ENCODE measurements around the gene VGLL4. TPM values are rescaled to one million over a fixed set of nuclear protein-coding genes. Genes with fewer than 3 reads are reported as not detected.

The VGLL4 gene
- total RNA-seq, 1 experiment from 2014 or later, result 26.9 TPM

GRCh38 chr3:11626084-11626463, 17.6 kb downstream of the VGLL4 start:
- H3K9me3 ChIP-seq (ENCODE audit: control insufficient read depth in 1 of 2, insufficient read depth in 1 of 2, low read depth in 1 of 2, low read length in 2 of 2), result no peaks in the 10 kb centered on the region

More at GRCh38 chr3:11626084-11626463, 17.6 kb downstream of the VGLL4 start:
- DNase-seq (ENCODE audit: low read depth, low spot score) (no peak), ATAC-seq (no peak)
- ChIA-PET POLR2A (no interaction called here), RAD21 (ENCODE audit: low non-redundant PET in 1 of 2, low total read pairs in 2 of 2, uncharacterized antibody in 2 of 2, unreplicated experiment in 2 of 2) (no interaction called here), CTCF (interaction anchor here (0.6 kb wide), 1 partner anchor 173 kb away, joined by 3 read pairs; no protein-coding TSS in a partner anchor)
- Histone ChIP-seq H3K9ac (ENCODE audit: low read length) (no peak overlapping the region), H4K20me1 (ENCODE audit: insufficient read depth) (no peaks in the 10 kb centered on the region), H3K9me2 (ENCODE audit: insufficient read depth) (no peaks in the 10 kb centered on the region), H3K27me3 (ENCODE audit: insufficient read depth, low read length) (no peaks in the 10 kb centered on the region), H3K79me2 (ENCODE audit: insufficient read depth, low read length) (peaks cover 70% of the 10 kb centered on the region), H2AFZ (ENCODE audit: low read depth, low read length, poor library complexity, severe bottlenecking) (no peak overlapping the region), H3K36me3 (ENCODE audit: control insufficient read depth in 1 of 2, insufficient read depth in 2 of 2, low read length in 2 of 2) (no peaks in the 10 kb centered on the region), H3K27ac (ENCODE audit: low read depth, low read length) (no peak overlapping the region), H3K4me1 (ENCODE audit: control insufficient read depth in 1 of 2, insufficient read depth in 2 of 2, low read length in 2 of 2) (no peaks in the 10 kb centered on the region), H3K4me3 (replicated peaks in 1 of 2; ENCODE audit: low read depth in 1 of 2, low read length in 2 of 2) (no peak overlapping the region), H3K4me2 (ENCODE audit: low read length) (no peak overlapping the region)
- intact Hi-C loops (cut with micrococcal nuclease), result no loop called here
- no peak for TF ChIP-seq CEBPB (IDR thresholded peaks at IDR 0.05; ENCODE audit: low read depth)
- TF ChIP-seq JUND (IDR thresholded peaks at IDR 0.05), result no peak
- TF ChIP-seq EGR1 (IDR thresholded peaks at IDR 0.05; ENCODE audit: low read depth), result no peak
- TF ChIP-seq YY1 (IDR thresholded peaks at IDR 0.05; ENCODE audit: extremely low read depth, insufficient replicate concordance, low read depth, low read length), result no peak
- TF ChIP-seq SRF (IDR thresholded peaks at IDR 0.05; ENCODE audit: low read depth), result no peak
- TF ChIP-seq EZH2phosphoT487 (IDR thresholded peaks at IDR 0.05; ENCODE audit: borderline replicate concordance), result no peak
- no peak for TF ChIP-seq CTCF (IDR thresholded peaks at IDR 0.05 in 2 of 3, conservative IDR thresholded peaks at IDR 0.05 in 1 of 3; ENCODE audit: borderline replicate concordance in 1 of 3, insufficient read depth in 1 of 3, low read depth in 2 of 3, low read length in 2 of 3)
- no peak for TF ChIP-seq REST (IDR thresholded peaks at IDR 0.05; ENCODE audit: low read depth)
- TF ChIP-seq ELF1 (IDR thresholded peaks at IDR 0.05; ENCODE audit: borderline replicate concordance, low read depth), result no peak
- TF ChIP-seq ZNF274 (IDR thresholded peaks at IDR 0.05; ENCODE audit: low read depth, low read length), result no peak
- TF ChIP-seq SIN3A (IDR thresholded peaks at IDR 0.05; ENCODE audit: low read depth), result no peak
- no peak for TF ChIP-seq SP1 (IDR thresholded peaks at IDR 0.05; ENCODE audit: low read depth)
- TF ChIP-seq FOSL1 (IDR thresholded peaks at IDR 0.05; ENCODE audit: low read depth), result no peak
- TF ChIP-seq RAD21 (IDR thresholded peaks at IDR 0.05; ENCODE audit: low read depth), result no peak
- no peak for TF ChIP-seq ZFX (IDR thresholded peaks at IDR 0.05)
- no peak for TF ChIP-seq EZH2 (IDR thresholded peaks at IDR 0.05)
- BruUV-seq (replicated peaks), result no TSS peak
